Forelimb muscle (tissue), 1 donor: ENCODE results near the gene GNB1L. TPM values are rescaled to one million over a fixed set of nuclear protein-coding genes. Genes with fewer than 3 reads are reported as not detected.

Experiments used
- DNase-seq: peaks from one replicate; pipeline ENCODE4 v3.0.0-alpha.2; 2013; ENCODE audit warnings: low read depth
- polyA plus RNA-seq: library from polyadenylated mRNA; unstranded; fragments of 120-200 nt; gene quantifications from one replicate; pipeline ENCODE4 v1.2.1, GENCODE V29; 2013; ENCODE audit not compliant: insufficient read length

GNB1L gene
- polyA plus RNA-seq, 1 donor, result 3.9 TPM

GRCh38 chr22:19761725-19762567 lies 92.7 kb downstream of the GNB1L start:
- no peak for DNase-seq

- DNase-seq, result no peak
Observed at GRCh38 chr22:19760951-19761724, 93.5 kb downstream of the GNB1L start.

- no peak for DNase-seq
Observed at GRCh38 chr22:19760058-19760950, 94.4 kb downstream of the GNB1L start, which contains the start of gene TBX1. Gene TBX1, plus strand, starts transcription at chr22:19760778. Its CDS starts 66 bp downstream, at chr22:19760844.

GRCh38 chr22:19759427-19760057 lies 95.1 kb downstream of the GNB1L start:
- DNase-seq, result no peak

GRCh38 chr22:19758896-19759426 lies 95.7 kb downstream of the GNB1L start:
- DNase-seq, result no peak

GRCh38 chr22:19757985-19758895 lies 96.4 kb downstream of the GNB1L start:
- DNase-seq, result no peak

GRCh38 chr22:19757140-19757984 lies 97.3 kb downstream of the GNB1L start:
- no peak for DNase-seq

GRCh38 chr22:19756288-19757128 lies 98.2 kb downstream of the GNB1L start:
- no peak for DNase-seq

- no peak for DNase-seq
Observed at GRCh38 chr22:19755722-19756287, 98.9 kb downstream of the GNB1L start.

- DNase-seq, result no peak
Observed at GRCh38 chr22:19755145-19755710, 99.4 kb downstream of the GNB1L start.

- no peak for DNase-seq
Observed at GRCh38 chr22:19754701-19755144, 100.0 kb downstream of the GNB1L start.

- no peak for DNase-seq
Observed at GRCh38 chr22:19753996-19754700, 100.5 kb downstream of the GNB1L start.

- DNase-seq, result no peak
Observed at GRCh38 chr22:19753090-19753842, 101.4 kb downstream of the GNB1L start.

GRCh38 chr22:19751497-19752245 lies 103.0 kb downstream of the GNB1L start:
- DNase-seq, result no peak
